HCT116 (cell line): ENCODE results near the gene SYDE2. TPM values are rescaled to one million over a fixed set of nuclear protein-coding genes. Genes with fewer than 3 reads are reported as not detected.

Source experiments
- ATAC-seq: fragments of 200-7000 bp; cut with Tn5 transposase; 2 replicates; pipeline ENCODE4 v1.9.1; 2020; ENCODE audit warnings: mild to moderate bottlenecking, moderate library complexity
- BruUV-seq: library from RNA; stranded (reverse); fragments of 400-500 nt; replicated peaks from 2 replicates; lab custom pipeline; 2021; lab: Mats Ljungman, UMichigan
- CTCF ChIA-PET: fragments of 300-600 bp; sonication (Branson Sonifier 250); formaldehyde crosslinking; loops from one replicate; lab custom pipeline; 2021; ENCODE audit warnings: antibody characterized with exemption; lab: Charles Lee
- POLR2A ChIA-PET: fragments of 300-600, 350-600 bp; sonication (Branson Sonifier 250); formaldehyde crosslinking; loops from one replicate; lab custom pipeline; 2021; ENCODE audit warnings: antibody characterized with exemption; lab: Charles Lee
- RAD21 ChIA-PET, 2 experiments: fragments of 300-600 bp; sonication (Branson Sonifier 250); formaldehyde crosslinking; loops; one replicate each; lab custom pipeline; 2023; ENCODE audit warnings: low total read pairs in 2 of 2; ENCODE audit not compliant: uncharacterized antibody in 2 of 2, unreplicated experiment in 2 of 2, low non-redundant PET in 1 of 2; lab: Charles Lee
- DNase-seq: peaks from one replicate; pipeline ENCODE4 v3.0.0-alpha.2; 2010; ENCODE audit warnings: low read depth, low spot score
- H2AFZ ChIP-seq: fragments of 200-600 bp; shearing (Covaris generic), sonication (generic); 2 replicates; pipeline ENCODE4 v1.6.1; 2017; ENCODE audit warnings: low read depth, mixed run types, mixed read lengths, antibody characterized with exemption, low read length; ENCODE audit not compliant: poor library complexity, severe bottlenecking
- H3K27ac ChIP-seq: 2 replicates; pipeline ENCODE4 v1.5.1; 2012; ENCODE audit warnings: low read depth, low read length
- H3K27me3 ChIP-seq: fragments of 200-600 bp; sonication (generic); 2 replicates; pipeline ENCODE4 v1.6.1; 2016; ENCODE audit warnings: mixed run types, low read length, mixed read lengths; ENCODE audit not compliant: insufficient read depth
- H3K36me3 ChIP-seq, 2 experiments: fragments of 200-500 bp in 1 of 2; fragments of 200-600 bp in 1 of 2; sonication (Bioruptor generic) in 1 of 2; sonication (generic) in 1 of 2; 2 replicates each; pipeline versions ENCODE4 v1.5.1 to v1.6.1; 2014 to 2016; ENCODE audit warnings: low read length in 2 of 2, inconsistent platforms in 1 of 2, mixed read lengths in 1 of 2, mixed run types in 1 of 2; ENCODE audit not compliant: insufficient read depth in 2 of 2, control insufficient read depth in 1 of 2
- H3K4me1 ChIP-seq, 2 experiments: fragments of 200-600 bp in 1 of 2; sonication (generic) in 1 of 2; 2 replicates each; pipeline versions ENCODE4 v1.5.1 to v1.6.1; 2012 to 2017; ENCODE audit warnings: low read length in 2 of 2, inconsistent platforms in 1 of 2, mild to moderate bottlenecking in 1 of 2, mixed read lengths in 1 of 2, mixed run types in 1 of 2, moderate library complexity in 1 of 2; ENCODE audit not compliant: insufficient read depth in 2 of 2, control insufficient read depth in 1 of 2
- H3K4me2 ChIP-seq: fragments of 200-600 bp; sonication (generic); 2 replicates; pipeline ENCODE4 v1.6.1; 2017; ENCODE audit warnings: mixed run types, low read length, mixed read lengths
- H3K4me3 ChIP-seq, 2 experiments: fragments of 200-600 bp in 1 of 2; sonication (generic) in 1 of 2; replicated peaks in 1 of 2; 2 replicates each; pipeline ENCODE4 v1.5.1; 2011 to 2016; ENCODE audit warnings: low read length in 2 of 2, control low read depth in 1 of 2, low read depth in 1 of 2, mild to moderate bottlenecking in 1 of 2, mixed read lengths in 1 of 2, mixed run types in 1 of 2
- H3K79me2 ChIP-seq: fragments of 200-600 bp; sonication (generic); 2 replicates; pipeline ENCODE4 v1.6.1; 2017; ENCODE audit warnings: mild to moderate bottlenecking, mixed run types, low read length, moderate library complexity, mixed read lengths; ENCODE audit not compliant: insufficient read depth
- H3K9ac ChIP-seq: fragments of 200-600 bp; sonication (generic); 2 replicates; pipeline ENCODE4 v1.6.1; 2016; ENCODE audit warnings: low read length, mixed read lengths
- H3K9me2 ChIP-seq: fragments of 200-600 bp; sonication (generic), shearing (Covaris generic); 2 replicates; pipeline ENCODE4 v1.6.1; 2017; ENCODE audit warnings: mixed run types, mild to moderate bottlenecking, moderate library complexity; ENCODE audit not compliant: insufficient read depth
- H3K9me3 ChIP-seq, 2 experiments: fragments of 200-500 bp in 1 of 2; fragments of 200-600 bp in 1 of 2; sonication (Bioruptor generic) in 1 of 2; sonication (generic) in 1 of 2; 2 replicates each; pipeline ENCODE4 v1.6.1; 2014 to 2017; ENCODE audit warnings: low read length in 2 of 2, mixed read lengths in 2 of 2, inconsistent platforms in 1 of 2, low read depth in 1 of 2, mild to moderate bottlenecking in 1 of 2, mixed run types in 1 of 2, moderate library complexity in 1 of 2; ENCODE audit not compliant: control insufficient read depth in 1 of 2, insufficient read depth in 1 of 2
- H4K20me1 ChIP-seq: fragments of 200-600 bp; sonication (generic), shearing (Covaris generic); 2 replicates; pipeline ENCODE4 v1.6.1; 2017; ENCODE audit warnings: mixed run types, mild to moderate bottlenecking, moderate library complexity; ENCODE audit not compliant: insufficient read depth
- CTCF ChIP-seq, 3 experiments: fragments of 200-600 bp in 1 of 3; sonication (generic) in 1 of 3; IDR thresholded peaks in 2 of 3; conservative IDR thresholded peaks in 1 of 3; 2 replicates each; pipeline ENCODE4 v1.5.1; 2012 to 2017; ENCODE audit warnings: low read depth in 2 of 3, low read length in 2 of 3, antibody characterized with exemption in 1 of 3, borderline replicate concordance in 1 of 3, control low read depth in 1 of 3, mild to moderate bottlenecking in 1 of 3, mixed read lengths in 1 of 3, mixed run types in 1 of 3, moderate library complexity in 1 of 3; ENCODE audit not compliant: insufficient read depth in 1 of 3
- EGR1 ChIP-seq: IDR thresholded peaks from 2 replicates; pipeline ENCODE4 v1.6.1; 2012; ENCODE audit warnings: low read depth
- ELF1 ChIP-seq: IDR thresholded peaks from 2 replicates; pipeline ENCODE4 v1.6.1; 2012; ENCODE audit warnings: low read depth, borderline replicate concordance
- EZH2phosphoT487 ChIP-seq: fragments of 200-600 bp; IDR thresholded peaks from 2 replicates; pipeline ENCODE4 v1.6.1; 2018; ENCODE audit warnings: antibody characterized with exemption, borderline replicate concordance
- FOSL1 ChIP-seq: IDR thresholded peaks from 2 replicates; pipeline ENCODE4 v1.6.1; 2012; ENCODE audit warnings: low read depth
- JUND ChIP-seq: IDR thresholded peaks from 2 replicates; pipeline ENCODE4 v1.6.1; 2012
- MAX ChIP-seq: IDR thresholded peaks from 2 replicates; pipeline ENCODE4 v1.6.1; 2012
- POLR2AphosphoS5 ChIP-seq: IDR thresholded peaks from 2 replicates; pipeline ENCODE4 v1.6.1; 2011; ENCODE audit warnings: mild to moderate bottlenecking, low read depth, low read length, moderate library complexity
- REST ChIP-seq: IDR thresholded peaks from 2 replicates; pipeline ENCODE4 v1.6.1; 2012; ENCODE audit warnings: low read depth
- SIN3A ChIP-seq: IDR thresholded peaks from 2 replicates; pipeline ENCODE4 v1.6.1; 2012; ENCODE audit warnings: low read depth
- SP1 ChIP-seq: IDR thresholded peaks from 2 replicates; pipeline ENCODE4 v1.6.1; 2012; ENCODE audit warnings: low read depth
- SRF ChIP-seq: IDR thresholded peaks from 2 replicates; pipeline ENCODE4 v1.6.1; 2012; ENCODE audit warnings: low read depth
- TCF7L2 ChIP-seq: IDR thresholded peaks from 2 replicates; pipeline ENCODE4 v1.7.0; 2011; ENCODE audit warnings: borderline replicate concordance, inconsistent platforms; ENCODE audit not compliant: insufficient read depth, insufficient read length; ENCODE audit errors: extremely low read depth
- YY1 ChIP-seq: IDR thresholded peaks from 2 replicates; pipeline ENCODE4 v1.6.1; 2011; ENCODE audit warnings: low read length, low read depth, moderate library complexity, mild to moderate bottlenecking; ENCODE audit not compliant: insufficient replicate concordance; ENCODE audit errors: extremely low read depth
- ZBTB33 ChIP-seq: IDR thresholded peaks from 2 replicates; pipeline ENCODE4 v1.6.1; 2011; ENCODE audit warnings: mild to moderate bottlenecking, low read length, moderate library complexity; ENCODE audit not compliant: insufficient replicate concordance; ENCODE audit errors: extremely low read depth
- ZFX ChIP-seq: fragments of 450-650 bp; IDR thresholded peaks from 2 replicates; pipeline ENCODE4 v1.6.1; 2017
- intact Hi-C: fragments of 100-400 bp; cut with micrococcal nuclease; formaldehyde crosslinking; loops from 2 replicates; pipeline ENCODE4 v1.10.0; 2022
- total RNA-seq: library from RNA; stranded (reverse); gene quantifications from one replicate; pipeline ENCODE4 v1.2.1, GENCODE V29; 2021; ENCODE audit not compliant: unreplicated experiment

Gene SYDE2
- total RNA-seq, 1 experiment from 2014 or later, result 5.3 TPM

GRCh38 chr1:85196358-85196757 is 4.5 kb downstream of the SYDE2 start:
- ATAC-seq, result no peak
- H3K9me3 ChIP-seq, result no peaks in the 10 kb centered on the region
- H2AFZ ChIP-seq, result no peak overlapping the region
- no peak overlapping the region for H3K9ac ChIP-seq
- H3K4me2 ChIP-seq, result no peak overlapping the region
- no TSS peak for BruUV-seq
- intact Hi-C loops, result no loop called here
- no peaks in the 10 kb centered on the region for H3K9me2 ChIP-seq
- peaks cover 0 to 8% of the 10 kb centered on the region in 2 experiments; a peak in 2 of 4 replicates for H3K4me1 ChIP-seq
- ChIA-PET CTCF (no interaction called here), RAD21 (no interaction called here)
- no peaks in the 10 kb centered on the region for H3K36me3 ChIP-seq
- no peak overlapping the region for H3K27ac ChIP-seq
- no peaks in the 10 kb centered on the region for H3K27me3 ChIP-seq
- no peaks in the 10 kb centered on the region for H4K20me1 ChIP-seq
- TF ChIP-seq ZFX, result no peak
- no peak for TF ChIP-seq TCF7L2
- TF ChIP-seq REST, result no peak
- no peak for TF ChIP-seq CTCF (IDR thresholded peaks at IDR 0.05 in 2 of 3, conservative IDR thresholded peaks at IDR 0.05 in 1 of 3; ENCODE audit: borderline replicate concordance in 1 of 3, insufficient read depth in 1 of 3, low read depth in 2 of 3, low read length in 2 of 3)
- no peak for TF ChIP-seq POLR2AphosphoS5
- TF ChIP-seq YY1, result no peak
- no peak for TF ChIP-seq SRF
- TF ChIP-seq JUND, result no peak
- no peak for TF ChIP-seq ZBTB33
- TF ChIP-seq ELF1, result no peak
- TF ChIP-seq MAX, result no peak
- no peak for TF ChIP-seq EZH2phosphoT487
- TF ChIP-seq SP1, result no peak
- TF ChIP-seq SIN3A, result no peak
- TF ChIP-seq EGR1, result no peak
- TF ChIP-seq FOSL1, result no peak
- TF ChIP-seq, all 23 proteins: peak for 0
- H3K4me3 ChIP-seq, result no peak overlapping the region
- POLR2A ChIA-PET, result no interaction called here
- no peak for DNase-seq
- H3K79me2 ChIP-seq, result peaks cover 12% of the 10 kb centered on the region
